HUES48 (cell line): Measurements from ENCODE around the gene EPHB6.

ENCODE experiments used
- H3K27ac ChIP-seq: one replicate; pipeline ENCODE4 v1.7.0; 2013; ENCODE audit warnings: low read depth, low read length, inconsistent platforms
- H3K27me3 ChIP-seq: 2 replicates; pipeline ENCODE4 v1.6.1; 2013; ENCODE audit warnings: mild to moderate bottlenecking, low read length; ENCODE audit not compliant: control insufficient read depth, insufficient read depth
- H3K36me3 ChIP-seq: 2 replicates; pipeline ENCODE4 v1.6.1; 2013; ENCODE audit warnings: low read length; ENCODE audit not compliant: control insufficient read depth, insufficient read depth
- H3K4me1 ChIP-seq: 2 replicates; pipeline ENCODE4 v1.6.1; 2013; ENCODE audit warnings: mild to moderate bottlenecking, low read length; ENCODE audit not compliant: control insufficient read depth, insufficient read depth
- H3K4me3 ChIP-seq: 2 replicates; pipeline ENCODE4 v1.5.1; 2013; ENCODE audit warnings: mild to moderate bottlenecking, low read depth, low read length
- H3K9ac ChIP-seq: 2 replicates; pipeline ENCODE4 v1.6.1; 2013; ENCODE audit warnings: mild to moderate bottlenecking, low read depth, low read length, moderate library complexity
- H3K9me3 ChIP-seq: 2 replicates; pipeline ENCODE4 v1.6.1; 2013; ENCODE audit warnings: low read length; ENCODE audit not compliant: control insufficient read depth, insufficient read depth

The EPHB6 gene

GRCh38 chr7:142880876-142881505, 26.1 kb downstream of the EPHB6 start:
- Histone ChIP-seq H3K36me3 (no peaks in the 10 kb centered on the region), H3K4me3 (no peak overlapping the region), H3K9ac (no peak overlapping the region), H3K9me3 (no peaks in the 10 kb centered on the region), H3K4me1 (peaks cover 3% of the 10 kb centered on the region; the same call in 1 of the 2 replicates), H3K27ac (no peak overlapping the region), H3K27me3 (no peaks in the 10 kb centered on the region)

GRCh38 chr7:142881586-142882337, 26.9 kb downstream of the EPHB6 start:
- Histone ChIP-seq H3K4me3 (no peak overlapping the region), H3K27ac (no peak overlapping the region), H3K27me3 (no peaks in the 10 kb centered on the region)

GRCh38 chr7:142882338-142882678, 27.4 kb downstream of the EPHB6 start:
- no peaks in the 10 kb centered on the region for H3K9me3 ChIP-seq
- H3K4me3 ChIP-seq, result no peak overlapping the region
- H3K9ac ChIP-seq, result no peak overlapping the region
- no peak overlapping the region for H3K27ac ChIP-seq
- H3K36me3 ChIP-seq, result no peaks in the 10 kb centered on the region
- peaks cover 5% of the 10 kb centered on the region; the same call in 1 of the 2 replicates for H3K4me1 ChIP-seq
- no peaks in the 10 kb centered on the region for H3K27me3 ChIP-seq

More at GRCh38 chr7:142881586-142882337, 26.9 kb downstream of the EPHB6 start:
- Histone ChIP-seq H3K9me3 (no peaks in the 10 kb centered on the region), H3K4me1 (peaks cover 5% of the 10 kb centered on the region; the same call in 1 of the 2 replicates), H3K36me3 (no peaks in the 10 kb centered on the region), H3K9ac (no peak overlapping the region)

- H3K36me3 ChIP-seq, result no peaks in the 10 kb centered on the region
- no peak overlapping the region for H3K9ac ChIP-seq
- peaks cover 5% of the 10 kb centered on the region; the same call in 1 of the 2 replicates for H3K4me1 ChIP-seq
- H3K27ac ChIP-seq, result no peak overlapping the region
- H3K4me3 ChIP-seq, result no peak overlapping the region
- no peaks in the 10 kb centered on the region for H3K27me3 ChIP-seq
- H3K9me3 ChIP-seq, result no peaks in the 10 kb centered on the region
Measured at GRCh38 chr7:142883145-142883544, 28.3 kb downstream of the EPHB6 start.

- H3K4me1 ChIP-seq, result peaks cover 5% of the 10 kb centered on the region; the same call in 1 of the 2 replicates
- no peaks in the 10 kb centered on the region for H3K27me3 ChIP-seq
- H3K9me3 ChIP-seq, result no peaks in the 10 kb centered on the region
- no peak overlapping the region for H3K27ac ChIP-seq
- H3K9ac ChIP-seq, result no peak overlapping the region
- H3K36me3 ChIP-seq, result no peaks in the 10 kb centered on the region
- no peak overlapping the region for H3K4me3 ChIP-seq
Measured at GRCh38 chr7:142883571-142884285, 28.9 kb downstream of the EPHB6 start.

- H3K9me3 ChIP-seq, result no peaks in the 10 kb centered on the region
- no peaks in the 10 kb centered on the region for H3K27me3 ChIP-seq
- H3K36me3 ChIP-seq, result no peaks in the 10 kb centered on the region
- no peak overlapping the region for H3K9ac ChIP-seq
- no peak overlapping the region for H3K27ac ChIP-seq
- H3K4me3 ChIP-seq, result no peak overlapping the region
- peaks cover 5% of the 10 kb centered on the region; the same call in 1 of the 2 replicates for H3K4me1 ChIP-seq
Measured at GRCh38 chr7:142884286-142884640, 29.4 kb downstream of the EPHB6 start.

GRCh38 chr7:142885311-142886230, 30.7 kb downstream of the EPHB6 start, which contains the start of gene TRPV6:
TSS of gene TRPV6 (minus strand) at chr7:142885745.
- no peak within 1 kb of the TSS for H3K27ac ChIP-seq
- H3K4me3 ChIP-seq, result no peak within 1 kb of the TSS
- no peak within 1 kb of the TSS for H3K9ac ChIP-seq
- H3K36me3 ChIP-seq, result no peaks in the 10 kb centered on the region
- H3K4me1 ChIP-seq, result peaks cover 5% of the 10 kb centered on the region; the same call in 1 of the 2 replicates
- H3K27me3 ChIP-seq, result no peaks in the 10 kb centered on the region
- no peaks in the 10 kb centered on the region; the same call in 1 of the 2 replicates for H3K9me3 ChIP-seq

- Histone ChIP-seq H3K27ac (no peak overlapping the region), H3K4me1 (peaks cover 5% of the 10 kb centered on the region; the same call in 1 of the 2 replicates), H3K4me3 (no peak overlapping the region), H3K36me3 (no peaks in the 10 kb centered on the region), H3K27me3 (no peaks in the 10 kb centered on the region), H3K9ac (no peak overlapping the region), H3K9me3 (no peaks in the 10 kb centered on the region; the same call in 1 of the 2 replicates)
Measured at GRCh38 chr7:142886866-142887265, 32.0 kb downstream of the EPHB6 start.

- no peaks in the 10 kb centered on the region for H3K36me3 ChIP-seq
- no peak overlapping the region for H3K4me3 ChIP-seq
- no peak overlapping the region for H3K9ac ChIP-seq
- H3K27ac ChIP-seq, result no peak overlapping the region
- H3K9me3 ChIP-seq, result no peaks in the 10 kb centered on the region; the same call in 1 of the 2 replicates
- H3K27me3 ChIP-seq, result no peaks in the 10 kb centered on the region
- H3K4me1 ChIP-seq, result peaks cover 5% of the 10 kb centered on the region; the same call in 1 of the 2 replicates
Measured at GRCh38 chr7:142887282-142888015, 32.6 kb downstream of the EPHB6 start.

- Histone ChIP-seq H3K27me3 (no peaks in the 10 kb centered on the region), H3K36me3 (no peaks in the 10 kb centered on the region), H3K27ac (no peak overlapping the region), H3K9ac (no peak overlapping the region), H3K9me3 (no peaks in the 10 kb centered on the region; the same call in 1 of the 2 replicates), H3K4me3 (no peak overlapping the region), H3K4me1 (peaks cover 5% of the 10 kb centered on the region; the same call in 1 of the 2 replicates)
Measured at GRCh38 chr7:142889816-142890215, 34.9 kb downstream of the EPHB6 start.
